Activated T-cell treated with anti-CD3 and anti-CD28 coated beads, Interleukin-2, amount 50 U/mL, for 4 hours (primary cell): ENCODE data around the gene DIS3L2. TPM values are rescaled to one million over a fixed set of nuclear protein-coding genes. Genes with fewer than 3 reads are reported as not detected.

ENCODE experiments used
- ATAC-seq, 2 donors: fragments of 200-7000 bp; cut with Tn5 transposase; one replicate each; pipeline ENCODE4 v1.10.0; 2021
- DNase-seq: peaks from one replicate; pipeline ENCODE4 v3.0.0-alpha.2; 2020
- H3K27me3 Mint-ChIP-seq: one replicate; pipeline ENCODE4 v1.8.0; 2021; ENCODE audit warnings: low read depth, mixed read lengths
- H3K36me3 Mint-ChIP-seq: one replicate; pipeline ENCODE4 v1.8.0; 2022; ENCODE audit warnings: mixed read lengths; ENCODE audit not compliant: insufficient read depth
- H3K4me1 Mint-ChIP-seq: one replicate; pipeline ENCODE4 v1.8.0; 2021; ENCODE audit warnings: low read depth, mixed read lengths
- H3K4me3 Mint-ChIP-seq: one replicate; pipeline ENCODE4 v1.8.0; 2021; ENCODE audit warnings: mild to moderate bottlenecking, moderate library complexity, mixed read lengths
- H3K9me3 Mint-ChIP-seq: one replicate; pipeline ENCODE4 v1.8.0; 2021; ENCODE audit warnings: mixed read lengths
- total RNA-seq, 3 donors: library from RNA; stranded (reverse); gene quantifications; one replicate each; pipeline ENCODE4 v1.2.1, GENCODE V29; 2021

Gene DIS3L2
- total RNA-seq, 3 donors from 2014 or later: 38.5 to 43.7 (median 41.4) TPM

DNA sequence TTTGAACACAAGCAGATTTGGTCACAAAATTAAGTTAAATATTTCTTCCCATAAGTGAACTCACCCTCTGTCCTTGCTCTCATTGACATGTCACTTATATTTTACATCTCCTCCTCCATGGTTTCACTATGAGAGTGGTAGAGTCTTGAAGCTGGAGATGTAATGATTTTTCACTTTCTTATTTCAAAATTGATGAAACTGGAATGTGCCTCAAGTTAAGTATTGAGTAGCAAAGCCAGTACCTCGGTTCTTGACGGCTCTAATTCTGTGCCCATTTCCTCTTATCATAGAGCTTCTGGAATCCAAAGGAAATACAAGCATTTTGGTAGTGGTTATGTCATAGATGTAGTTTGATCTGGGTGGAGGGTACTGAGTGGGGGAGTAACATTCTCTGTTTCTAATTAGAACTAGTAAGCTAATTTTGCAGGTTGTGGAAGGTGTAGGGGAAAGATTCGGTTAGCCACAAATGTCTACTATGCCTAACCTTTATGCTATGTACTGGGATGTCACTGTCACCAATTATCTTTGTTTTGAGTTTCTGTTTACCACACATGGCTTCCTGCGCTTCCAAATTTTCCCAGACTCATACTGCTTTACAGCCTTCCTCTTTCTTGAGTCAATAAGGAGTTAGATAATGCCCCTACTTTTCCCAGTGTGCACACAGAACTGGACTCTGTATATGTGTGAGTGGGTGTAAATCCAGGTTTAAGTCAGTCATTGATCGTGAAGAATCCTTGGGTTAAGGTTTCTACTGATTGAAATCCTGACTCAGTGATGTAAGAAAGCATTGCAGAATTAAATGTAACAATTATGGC, 96.8 kb downstream of the DIS3L2 start:
- H3K36me3 Mint-ChIP-seq: peaks cover 14% of the 10 kb centered on the region
- H3K9me3 Mint-ChIP-seq: peaks cover 7% of the 10 kb centered on the region
- DNase-seq (no peak), ATAC-seq (peak; percentile 79 to 85)
- H3K27me3 Mint-ChIP-seq: no peaks in the 10 kb centered on the region
- peaks cover 40% of the 10 kb centered on the region for H3K4me1 Mint-ChIP-seq
- H3K4me3 Mint-ChIP-seq: no peak overlapping the region

DNA sequence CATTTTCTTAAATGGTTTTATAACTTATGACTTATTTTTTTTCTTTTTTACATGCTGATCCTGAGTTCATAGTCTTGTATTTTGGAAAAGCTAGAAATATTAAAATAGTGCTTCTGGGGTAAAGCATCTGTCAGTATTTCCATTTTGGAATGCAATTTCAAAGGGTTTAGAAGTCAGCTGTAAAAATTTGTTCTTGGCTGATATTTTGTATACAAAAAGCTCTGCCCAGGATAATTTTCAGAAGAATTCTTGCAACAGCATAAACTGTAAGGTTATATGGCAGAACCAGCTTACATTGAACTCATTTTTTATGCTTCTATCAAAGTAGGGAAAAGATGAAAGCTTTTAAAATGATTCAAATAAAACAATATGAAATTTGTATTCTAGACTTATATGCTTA, 97.4 kb downstream of the DIS3L2 start:
- no peaks in the 10 kb centered on the region for H3K27me3 Mint-ChIP-seq
- no peak for ATAC-seq
- H3K36me3 Mint-ChIP-seq: peaks cover 14% of the 10 kb centered on the region
- DNase-seq: no peak
- peaks cover 7% of the 10 kb centered on the region for H3K9me3 Mint-ChIP-seq
- H3K4me3 Mint-ChIP-seq: no peak overlapping the region
- peaks cover 42% of the 10 kb centered on the region for H3K4me1 Mint-ChIP-seq

- DNase-seq: no peak
- H3K4me1 Mint-ChIP-seq: peaks cover 47% of the 10 kb centered on the region
Observed at GRCh38 chr2:232061265-232061664, 99.8 kb downstream of the DIS3L2 start.

GRCh38 chr2:232073026-232073425, 111.5 kb downstream of the DIS3L2 start:
- ATAC-seq (no peak), DNase-seq (no peak)
- no peaks in the 10 kb centered on the region for H3K9me3 Mint-ChIP-seq
- H3K4me3 Mint-ChIP-seq: no peak overlapping the region
- peaks cover 4% of the 10 kb centered on the region for H3K36me3 Mint-ChIP-seq
- H3K4me1 Mint-ChIP-seq: peaks cover 42% of the 10 kb centered on the region
- H3K27me3 Mint-ChIP-seq: no peaks in the 10 kb centered on the region

More at GRCh38 chr2:232061265-232061664, 99.8 kb downstream of the DIS3L2 start:
- Mint-ChIP-seq H3K4me3 (no peak overlapping the region), H3K27me3 (no peaks in the 10 kb centered on the region), H3K9me3 (peaks cover 7% of the 10 kb centered on the region), H3K36me3 (peaks cover 14% of the 10 kb centered on the region)
- no peak for ATAC-seq

- DNase-seq: no peak
- H3K4me1 Mint-ChIP-seq: peaks cover 45% of the 10 kb centered on the region
- ATAC-seq: no peak
- H3K36me3 Mint-ChIP-seq: peaks cover 9% of the 10 kb centered on the region
- H3K4me3 Mint-ChIP-seq: no peak overlapping the region
- H3K9me3 Mint-ChIP-seq: no peaks in the 10 kb centered on the region
- no peaks in the 10 kb centered on the region for H3K27me3 Mint-ChIP-seq
Observed at GRCh38 chr2:232073699-232074098, 112.2 kb downstream of the DIS3L2 start.

DNA sequence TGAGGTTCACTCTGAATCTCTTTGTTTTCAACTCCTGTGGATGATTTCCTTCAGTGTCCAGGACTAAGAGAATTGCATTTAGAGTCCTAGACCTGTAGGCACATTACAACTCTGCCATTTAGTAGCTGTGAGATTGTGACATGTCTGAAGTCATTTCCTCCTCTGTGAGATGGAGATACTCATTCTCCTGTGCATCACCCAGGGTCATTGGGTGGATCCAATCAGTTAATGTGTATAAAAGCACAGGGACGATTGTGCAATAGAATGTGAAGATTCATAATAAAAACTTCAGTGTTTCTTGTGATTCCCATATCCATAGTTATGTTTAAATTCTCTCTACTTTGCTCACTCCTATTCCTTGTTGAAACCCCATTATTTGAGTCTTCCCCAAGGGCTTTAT, 113.6 kb downstream of the DIS3L2 start:
- peaks cover 35% of the 10 kb centered on the region for H3K4me1 Mint-ChIP-seq
- no peak for ATAC-seq
- peaks cover 13% of the 10 kb centered on the region for H3K36me3 Mint-ChIP-seq
- H3K9me3 Mint-ChIP-seq: peaks cover 6% of the 10 kb centered on the region
- no peaks in the 10 kb centered on the region for H3K27me3 Mint-ChIP-seq
- DNase-seq: no peak
- no peak overlapping the region for H3K4me3 Mint-ChIP-seq

DNA sequence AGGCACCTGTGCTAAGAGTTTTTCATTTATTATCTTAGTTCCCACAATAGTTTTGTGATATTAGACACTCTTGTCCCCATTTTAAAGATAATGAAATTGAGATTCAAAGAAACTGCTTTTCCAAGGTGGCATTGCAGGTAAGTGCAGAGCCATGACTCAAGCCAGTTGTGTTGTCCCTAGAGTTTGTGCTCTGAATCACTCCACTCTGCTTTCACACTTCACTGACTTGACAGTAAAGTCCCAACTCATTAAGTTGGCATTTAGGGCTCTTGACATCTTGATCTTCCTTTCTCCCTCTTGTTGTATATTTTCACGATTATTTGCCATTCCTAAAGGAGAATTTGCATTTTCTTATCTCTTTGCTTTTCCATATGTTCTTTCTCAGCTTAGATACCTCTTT, 114.3 kb downstream of the DIS3L2 start:
- Mint-ChIP-seq H3K4me3 (no peak overlapping the region), H3K9me3 (peaks cover 7% of the 10 kb centered on the region), H3K4me1 (peaks cover 30% of the 10 kb centered on the region), H3K27me3 (no peaks in the 10 kb centered on the region), H3K36me3 (peaks cover 15% of the 10 kb centered on the region)
- DNase-seq: no peak
- peak in 1 of 2 donors; percentile 50 for ATAC-seq

DNA sequence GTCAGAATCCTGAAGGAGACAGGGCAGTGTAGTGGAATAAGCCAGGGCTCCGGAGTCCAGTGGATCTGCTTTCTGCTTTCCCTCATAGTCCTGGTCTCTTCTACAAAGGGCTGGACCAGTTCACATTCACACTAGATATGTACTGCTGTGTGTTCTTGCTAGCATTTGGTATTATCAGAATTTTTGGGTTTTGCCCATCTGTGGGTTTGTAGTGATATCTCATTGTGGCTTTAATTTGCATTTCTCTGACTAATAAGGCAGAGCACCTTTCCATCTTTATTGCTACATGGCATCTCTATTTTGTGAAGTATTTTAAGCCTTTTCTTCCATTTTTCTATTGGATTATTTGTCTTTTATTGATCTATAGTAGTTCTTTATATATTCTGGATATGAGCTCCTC, 114.8 kb downstream of the DIS3L2 start:
- H3K36me3 Mint-ChIP-seq: peaks cover 15% of the 10 kb centered on the region
- H3K4me3 Mint-ChIP-seq: no peak overlapping the region
- ATAC-seq (no peak), DNase-seq (no peak)
- H3K27me3 Mint-ChIP-seq: no peaks in the 10 kb centered on the region
- peaks cover 7% of the 10 kb centered on the region for H3K9me3 Mint-ChIP-seq
- H3K4me1 Mint-ChIP-seq: peaks cover 25% of the 10 kb centered on the region

GRCh38 chr2:232076736-232077135, 115.2 kb downstream of the DIS3L2 start:
- Mint-ChIP-seq H3K4me3 (no peak overlapping the region), H3K9me3 (peaks cover 7% of the 10 kb centered on the region), H3K36me3 (peaks cover 15% of the 10 kb centered on the region), H3K27me3 (no peaks in the 10 kb centered on the region), H3K4me1 (peaks cover 21% of the 10 kb centered on the region)
- no peak for DNase-seq
- ATAC-seq: no peak

DNA sequence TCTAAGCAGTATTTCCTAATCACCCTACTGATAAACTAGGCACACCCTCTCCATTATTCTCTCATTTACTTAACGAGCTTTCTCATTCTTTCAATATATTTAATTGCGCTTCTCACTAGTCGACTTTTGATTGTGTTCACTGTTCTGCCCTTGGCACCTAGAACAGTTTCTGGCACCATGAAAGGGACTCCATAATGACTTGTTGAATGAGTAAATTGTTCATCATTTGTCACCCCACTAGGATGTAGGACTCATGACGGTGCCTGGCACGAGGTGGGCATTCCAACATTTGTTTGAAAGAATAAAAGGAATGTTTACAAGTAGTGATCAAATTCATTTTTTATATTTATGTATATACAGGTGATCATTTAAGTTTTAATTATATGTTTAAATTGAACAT, 123.7 kb downstream of the DIS3L2 start:
- H3K4me3 Mint-ChIP-seq: no peak overlapping the region
- no peak for ATAC-seq
- peaks cover 5% of the 10 kb centered on the region for H3K9me3 Mint-ChIP-seq
- no peaks in the 10 kb centered on the region for H3K27me3 Mint-ChIP-seq
- DNase-seq: no peak
- peaks cover 24% of the 10 kb centered on the region for H3K36me3 Mint-ChIP-seq
- H3K4me1 Mint-ChIP-seq: peaks cover 2% of the 10 kb centered on the region

DNA sequence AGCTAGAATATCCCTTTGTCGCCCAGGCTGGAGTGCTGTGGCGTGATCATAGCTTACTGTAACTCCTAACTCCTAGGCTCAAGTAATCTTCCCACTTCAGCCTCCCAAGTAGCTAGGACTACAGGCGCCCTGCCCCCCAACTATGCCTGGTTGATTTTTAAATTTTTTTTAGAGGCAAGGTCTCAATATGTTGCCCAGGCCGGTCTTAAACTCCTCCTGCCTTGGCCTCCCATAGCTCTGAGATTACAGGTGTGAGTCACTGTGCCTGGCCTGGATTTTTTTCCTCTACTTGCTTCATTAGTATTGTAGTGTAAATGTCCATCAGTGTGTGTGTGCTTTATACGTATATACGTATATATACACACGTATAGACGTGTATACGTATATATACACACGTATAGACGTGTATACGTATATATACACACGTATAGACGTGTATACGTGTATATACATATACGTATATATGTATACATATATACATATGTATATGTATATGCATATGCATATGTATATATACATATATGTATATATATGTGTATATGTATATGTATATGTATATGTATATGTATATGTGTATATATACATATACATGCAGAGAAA, 124.4 kb downstream of the DIS3L2 start:
- peaks cover 27% of the 10 kb centered on the region for H3K36me3 Mint-ChIP-seq
- H3K4me1 Mint-ChIP-seq: peaks cover 2% of the 10 kb centered on the region
- H3K27me3 Mint-ChIP-seq: no peaks in the 10 kb centered on the region
- peaks cover 4% of the 10 kb centered on the region for H3K9me3 Mint-ChIP-seq
- DNase-seq (no peak), ATAC-seq (no peak)
- no peak overlapping the region for H3K4me3 Mint-ChIP-seq

GRCh38 chr2:232088771-232089170, 127.3 kb downstream of the DIS3L2 start:
- peaks cover 8% of the 10 kb centered on the region for H3K9me3 Mint-ChIP-seq
- ATAC-seq (no peak), DNase-seq (no peak)
- H3K4me1 Mint-ChIP-seq: peaks cover 4% of the 10 kb centered on the region
- H3K27me3 Mint-ChIP-seq: no peaks in the 10 kb centered on the region
- H3K36me3 Mint-ChIP-seq: peaks cover 49% of the 10 kb centered on the region
- H3K4me3 Mint-ChIP-seq: no peak overlapping the region

DNA sequence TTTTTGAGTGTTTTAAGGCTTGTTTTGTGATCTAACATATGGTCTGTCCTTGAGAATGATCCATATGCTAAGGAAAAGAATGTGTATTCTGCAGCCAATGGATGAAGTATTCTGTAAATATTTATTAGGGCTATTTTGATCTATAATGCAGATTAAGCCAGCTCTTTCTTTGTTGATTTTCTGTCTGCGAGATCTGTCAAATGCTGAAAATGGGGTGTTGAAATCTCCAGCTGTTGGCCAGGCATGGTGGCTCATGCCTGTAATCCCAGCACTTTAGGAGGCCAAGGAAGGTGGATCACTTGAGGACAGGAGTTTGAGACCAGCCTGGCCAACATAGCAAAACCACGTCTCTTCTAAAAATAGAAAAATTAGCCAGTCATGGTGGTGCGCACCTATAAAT, 132.7 kb downstream of the DIS3L2 start:
- no peaks in the 10 kb centered on the region for H3K27me3 Mint-ChIP-seq
- H3K36me3 Mint-ChIP-seq: peaks cover 82% of the 10 kb centered on the region
- DNase-seq (no peak), ATAC-seq (no peak)
- no peak overlapping the region for H3K4me3 Mint-ChIP-seq
- H3K9me3 Mint-ChIP-seq: peaks cover 34% of the 10 kb centered on the region
- H3K4me1 Mint-ChIP-seq: peaks cover 8% of the 10 kb centered on the region

- no peaks in the 10 kb centered on the region for H3K27me3 Mint-ChIP-seq
- peaks cover 78% of the 10 kb centered on the region for H3K36me3 Mint-ChIP-seq
- H3K4me3 Mint-ChIP-seq: no peak overlapping the region
- DNase-seq (no peak), ATAC-seq (no peak)
- peaks cover 34% of the 10 kb centered on the region for H3K9me3 Mint-ChIP-seq
- peaks cover 8% of the 10 kb centered on the region for H3K4me1 Mint-ChIP-seq
Observed at GRCh38 chr2:232094883-232095282, 133.4 kb downstream of the DIS3L2 start.

DNA sequence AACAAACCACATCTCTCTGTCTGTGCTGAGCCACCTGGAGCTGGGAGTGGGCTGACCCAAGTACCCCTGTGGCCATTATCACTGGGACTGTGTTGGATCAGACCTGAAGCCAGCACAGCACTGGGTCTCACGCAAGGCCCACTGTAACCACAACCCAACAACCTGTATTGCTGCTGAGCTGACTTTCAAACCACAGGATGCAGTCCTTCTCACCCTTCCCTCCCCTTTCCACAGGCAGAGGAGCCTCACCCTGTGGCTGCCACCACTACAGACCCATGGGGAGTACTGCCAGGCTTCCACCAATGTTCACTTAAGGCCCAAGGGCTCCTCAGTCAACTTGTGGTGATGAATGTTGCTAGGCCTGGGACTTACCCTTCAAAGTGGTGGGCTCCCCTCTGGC, 135.7 kb downstream of the DIS3L2 start:
- Mint-ChIP-seq H3K36me3 (peaks cover 65% of the 10 kb centered on the region), H3K4me1 (peaks cover 7% of the 10 kb centered on the region), H3K9me3 (peaks cover 34% of the 10 kb centered on the region), H3K4me3 (no peak overlapping the region), H3K27me3 (no peaks in the 10 kb centered on the region)
- ATAC-seq (no peak), DNase-seq (no peak)
